Neural cell (in vitro differentiated cells): Measurements from ENCODE around the gene HNRNPAB. TPM values are rescaled to one million over a fixed set of nuclear protein-coding genes. Genes with fewer than 3 reads are reported as not detected.

Experiments used
- H2AFZ ChIP-seq: fragments of 200-600, 300-800 bp; sonication (generic), shearing (Covaris generic); 2 replicates; pipeline ENCODE4 v1.6.0; 2014; ENCODE audit warnings: low read depth, mild to moderate bottlenecking, antibody characterized with exemption, low read length, moderate library complexity
- H3F3A ChIP-seq: fragments of 200-600 bp; shearing (Covaris generic); 2 replicates; pipeline ENCODE4 v1.6.1; 2016; ENCODE audit warnings: mild to moderate bottlenecking, moderate library complexity, mixed read lengths, antibody characterized with exemption, low read length; ENCODE audit not compliant: insufficient read depth, poor library complexity, severe bottlenecking
- H3K27ac ChIP-seq: fragments of 200-600, 300-800 bp; sonication (generic), shearing (Covaris generic); 2 replicates; pipeline ENCODE4 v1.5.1; 2014; ENCODE audit warnings: mild to moderate bottlenecking, low read length, moderate library complexity
- H3K27me3 ChIP-seq: fragments of 300-800, 200-600 bp; sonication (generic), shearing (Covaris generic); 2 replicates; pipeline ENCODE4 v1.6.0; 2014; ENCODE audit warnings: mild to moderate bottlenecking, low read depth, low read length, moderate library complexity; ENCODE audit not compliant: insufficient read depth
- H3K36me3 ChIP-seq: fragments of 300-800, 200-600 bp; sonication (generic), shearing (Covaris generic); 2 replicates; pipeline ENCODE4 v1.5.1; 2014; ENCODE audit warnings: mild to moderate bottlenecking, antibody characterized with exemption, low read length, moderate library complexity; ENCODE audit not compliant: insufficient read depth
- H3K4me2 ChIP-seq: fragments of 300-800, 200-600 bp; sonication (generic), shearing (Covaris generic); 2 replicates; pipeline ENCODE4 v1.6.0; 2014; ENCODE audit warnings: mild to moderate bottlenecking, low read length
- H3K4me3 ChIP-seq: fragments of 300-800, 200-600 bp; sonication (generic), shearing (Covaris generic); 2 replicates; pipeline ENCODE4 v1.5.1; 2014; ENCODE audit warnings: mild to moderate bottlenecking, low read length, moderate library complexity
- H3K79me2 ChIP-seq: fragments of 200-600 bp; shearing (Covaris generic); replicated peaks from 2 replicates; pipeline ENCODE4 v1.6.0; 2014; ENCODE audit warnings: mild to moderate bottlenecking, low read length, moderate library complexity; ENCODE audit not compliant: insufficient read depth
- H3K9ac ChIP-seq: fragments of 300-800, 200-600 bp; sonication (generic), shearing (Covaris generic); 2 replicates; pipeline ENCODE4 v1.6.1; 2016; ENCODE audit warnings: mild to moderate bottlenecking, low read length, mixed read lengths
- H3K9me2 ChIP-seq: fragments of 200-600 bp; shearing (Covaris generic); 2 replicates; pipeline ENCODE4 v1.6.1; 2016; ENCODE audit warnings: mild to moderate bottlenecking, low read length, mixed read lengths; ENCODE audit not compliant: insufficient read depth
- H3K9me3 ChIP-seq: fragments of 200-600, 300-800 bp; sonication (generic), shearing (Covaris generic); 2 replicates; pipeline ENCODE4 v1.6.1; 2016; ENCODE audit warnings: mild to moderate bottlenecking, mixed run types, low read length, moderate library complexity, mixed read lengths
- H4K20me1 ChIP-seq: fragments of 200-600 bp; shearing (Covaris generic); 2 replicates; pipeline ENCODE4 v1.6.1; 2016; ENCODE audit warnings: mild to moderate bottlenecking, mixed run types; ENCODE audit not compliant: insufficient read depth
- EP300 ChIP-seq: fragments of 450-650 bp; conservative IDR thresholded peaks from 2 replicates; pipeline ENCODE4 v1.6.1; 2014; ENCODE audit warnings: antibody characterized with exemption, mild to moderate bottlenecking, moderate library complexity; ENCODE audit not compliant: poor library complexity, severe bottlenecking
- EZH2 ChIP-seq: fragments of 200-600, 300-800 bp; shearing (Covaris generic), sonication (generic); IDR thresholded peaks from 2 replicates; pipeline ENCODE4 v1.6.1; 2014; ENCODE audit warnings: antibody characterized with exemption, low read length, borderline replicate concordance, mild to moderate bottlenecking; ENCODE audit not compliant: insufficient read depth, poor library complexity, severe bottlenecking
- MXI1 ChIP-seq: fragments of 450-650 bp; conservative IDR thresholded peaks from 2 replicates; pipeline ENCODE4 v1.6.1; 2014; ENCODE audit warnings: antibody characterized with exemption, mild to moderate bottlenecking; ENCODE audit not compliant: poor library complexity, severe bottlenecking
- POLR2AphosphoS5 ChIP-seq: IDR thresholded peaks from 2 replicates; pipeline ENCODE4 v1.6.1; 2012
- RAD21 ChIP-seq: fragments of 450-650 bp; conservative IDR thresholded peaks from 2 replicates; pipeline ENCODE4 v1.6.1; 2014; ENCODE audit warnings: antibody characterized with exemption, mild to moderate bottlenecking, moderate library complexity
- REST ChIP-seq: IDR thresholded peaks from 2 replicates; pipeline ENCODE4 v1.6.1; 2012; ENCODE audit warnings: borderline replicate concordance
- SMC3 ChIP-seq: fragments of 450-650 bp; conservative IDR thresholded peaks from 2 replicates; pipeline ENCODE4 v1.6.1; 2014; ENCODE audit warnings: antibody characterized with exemption, mild to moderate bottlenecking, moderate library complexity; ENCODE audit not compliant: poor library complexity
- TAF1 ChIP-seq: IDR thresholded peaks from 2 replicates; pipeline ENCODE4 v1.6.1; 2012; ENCODE audit warnings: low read depth
- polyA plus RNA-seq: library from polyadenylated mRNA; depleted of rRNA; stranded (reverse); fragments of >200 nt; gene quantifications from 2 replicates; pipeline ENCODE4 v1.2.3, GENCODE V29; 2014
- TF ChIP-seq, protein P1 (sequence below): fragments of 450-650 bp; IDR thresholded peaks from 2 replicates; pipeline ENCODE4 v1.5.1; 2014; ENCODE audit warnings: antibody characterized with exemption, mild to moderate bottlenecking, moderate library complexity; ENCODE audit not compliant: poor library complexity, severe bottlenecking

Gene HNRNPAB
- polyA plus RNA-seq, 1 donor from 2014 or later: 129 TPM

- no peak for TF ChIP-seq EP300
- no peak for TF ChIP-seq EZH2
- no peak for TF ChIP-seq TAF1
These were observed 14.5 kb downstream of the HNRNPAB start (continued) for GRCh38 chr5:178218827-178219226.

DNA sequence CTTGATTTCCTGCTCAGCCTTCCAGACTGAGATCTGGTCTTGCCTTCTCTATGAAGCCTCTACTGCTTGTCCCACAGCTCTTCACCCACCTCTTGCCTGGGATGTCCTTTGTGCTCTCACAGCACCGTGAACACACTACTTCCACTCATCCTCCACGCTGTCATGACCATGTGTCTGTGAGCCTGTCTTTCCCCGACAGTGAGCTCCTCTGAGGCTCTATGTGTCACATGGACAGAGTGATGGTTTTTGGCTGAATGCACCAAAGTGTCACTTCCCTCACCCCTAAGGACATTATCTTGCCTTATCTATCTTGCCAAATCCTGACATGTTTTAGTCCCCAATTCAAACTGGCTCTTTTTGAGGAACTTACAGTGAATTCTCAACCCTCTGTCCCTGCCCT lies 16.9 kb downstream of the HNRNPAB start:
- Histone ChIP-seq H4K20me1 (no peaks in the 10 kb centered on the region), H3K9ac (no peak overlapping the region), H3K27ac (no peak overlapping the region), H3K79me2 (no peaks in the 10 kb centered on the region), H3F3A (no peaks in the 10 kb centered on the region), H3K27me3 (no peaks in the 10 kb centered on the region), H3K36me3 (no peaks in the 10 kb centered on the region), H3K4me2 (no peak overlapping the region), H2AFZ (no peak overlapping the region), H3K9me3 (no peaks in the 10 kb centered on the region), H3K9me2 (no peaks in the 10 kb centered on the region), H3K4me3 (no peak overlapping the region)
- TF ChIP-seq EP300: no peak
- TF ChIP-seq POLR2AphosphoS5: peak; percentile 30

GRCh38 chr5:178221853-178222252 lies 17.5 kb downstream of the HNRNPAB start:
- H3K9ac ChIP-seq: no peak overlapping the region
- H3K27me3 ChIP-seq: no peaks in the 10 kb centered on the region
- TF ChIP-seq EZH2 (no peak), RAD21 (no peak), SMC3 (no peak), TAF1 (no peak), REST (no peak), EP300 (no peak), POLR2AphosphoS5 (no peak), MXI1 (no peak)
- TF ChIP-seq, protein P1, sequence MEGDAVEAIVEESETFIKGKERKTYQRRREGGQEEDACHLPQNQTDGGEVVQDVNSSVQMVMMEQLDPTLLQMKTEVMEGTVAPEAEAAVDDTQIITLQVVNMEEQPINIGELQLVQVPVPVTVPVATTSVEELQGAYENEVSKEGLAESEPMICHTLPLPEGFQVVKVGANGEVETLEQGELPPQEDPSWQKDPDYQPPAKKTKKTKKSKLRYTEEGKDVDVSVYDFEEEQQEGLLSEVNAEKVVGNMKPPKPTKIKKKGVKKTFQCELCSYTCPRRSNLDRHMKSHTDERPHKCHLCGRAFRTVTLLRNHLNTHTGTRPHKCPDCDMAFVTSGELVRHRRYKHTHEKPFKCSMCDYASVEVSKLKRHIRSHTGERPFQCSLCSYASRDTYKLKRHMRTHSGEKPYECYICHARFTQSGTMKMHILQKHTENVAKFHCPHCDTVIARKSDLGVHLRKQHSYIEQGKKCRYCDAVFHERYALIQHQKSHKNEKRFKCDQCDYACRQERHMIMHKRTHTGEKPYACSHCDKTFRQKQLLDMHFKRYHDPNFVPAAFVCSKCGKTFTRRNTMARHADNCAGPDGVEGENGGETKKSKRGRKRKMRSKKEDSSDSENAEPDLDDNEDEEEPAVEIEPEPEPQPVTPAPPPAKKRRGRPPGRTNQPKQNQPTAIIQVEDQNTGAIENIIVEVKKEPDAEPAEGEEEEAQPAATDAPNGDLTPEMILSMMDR: no peak
- H3K4me2 ChIP-seq: no peak overlapping the region
- no peaks in the 10 kb centered on the region for H4K20me1 ChIP-seq
- no peak overlapping the region for H2AFZ ChIP-seq
- no peaks in the 10 kb centered on the region for H3F3A ChIP-seq
- H3K27ac ChIP-seq: no peak overlapping the region
- no peaks in the 10 kb centered on the region for H3K36me3 ChIP-seq
- no peaks in the 10 kb centered on the region for H3K79me2 ChIP-seq
- no peak overlapping the region for H3K4me3 ChIP-seq
- no peaks in the 10 kb centered on the region for H3K9me3 ChIP-seq
- no peaks in the 10 kb centered on the region for H3K9me2 ChIP-seq
